ENCODE results near the gene LTBP1.
A peak's percentile ranks its signal among the peaks of the same experiment; 100 is the strongest.

LTBP1 gene

DNA sequence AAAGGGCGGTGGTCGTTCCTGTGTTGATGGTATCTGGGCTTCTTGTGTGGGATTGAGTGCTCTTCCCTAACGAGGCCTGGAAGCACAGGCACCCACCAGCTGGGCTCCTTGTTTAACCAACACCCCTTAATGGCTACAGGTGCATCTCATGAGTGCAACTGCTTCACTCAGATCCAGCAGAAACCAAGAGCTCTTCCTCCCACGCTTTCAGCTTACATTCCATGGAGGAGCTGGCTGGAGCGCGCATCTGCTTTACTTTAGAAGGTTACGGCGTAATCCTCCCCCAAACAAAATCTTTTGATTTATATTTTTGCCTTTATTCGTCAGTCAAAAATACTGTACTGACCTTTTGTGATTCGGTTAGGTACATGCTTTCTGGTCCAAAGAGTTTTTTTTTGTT is 174.7 kb downstream of the LTBP1 start:
- DNase-seq, result no peak

DNA sequence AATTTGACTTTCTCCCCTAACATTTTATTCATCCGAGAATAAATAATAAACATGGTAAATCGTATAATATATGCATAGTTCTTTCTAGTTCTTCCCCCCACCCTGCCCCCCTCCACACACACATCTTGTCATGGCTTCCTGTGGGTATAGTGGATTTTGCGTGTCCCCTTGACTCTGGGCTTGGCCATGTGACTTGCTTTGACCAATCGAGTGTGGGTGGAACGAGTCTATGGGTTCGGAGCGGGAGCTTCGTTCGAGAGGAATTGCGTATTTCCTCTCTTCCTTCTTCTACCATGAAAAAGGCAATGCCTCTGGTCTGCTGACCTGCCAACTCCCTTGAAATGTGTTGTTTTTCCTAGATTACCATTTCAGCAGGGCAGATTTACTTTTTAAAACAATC is 175.2 kb downstream of the LTBP1 start:
- DNase-seq, result no peak

DNA sequence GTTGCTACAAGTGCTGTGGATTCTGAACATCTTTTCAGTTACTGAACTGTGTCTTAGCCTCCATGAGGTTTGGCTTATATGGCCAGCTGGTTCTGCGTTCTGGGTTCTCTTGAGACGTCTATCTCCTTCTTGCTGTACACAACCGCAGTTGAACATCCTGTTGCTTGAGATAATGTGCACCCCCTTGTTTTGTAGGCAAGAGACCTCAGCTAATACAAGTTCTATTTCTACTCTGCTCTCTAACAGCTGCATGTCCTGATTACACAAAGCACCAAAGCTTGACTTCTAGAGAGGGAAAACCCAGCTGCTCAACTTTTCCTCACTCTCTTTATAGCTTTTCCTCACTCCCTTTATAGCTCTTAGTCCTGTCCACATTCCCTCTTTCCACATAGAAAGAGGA is 176.0 kb downstream of the LTBP1 start:
- no peak for DNase-seq

DNA sequence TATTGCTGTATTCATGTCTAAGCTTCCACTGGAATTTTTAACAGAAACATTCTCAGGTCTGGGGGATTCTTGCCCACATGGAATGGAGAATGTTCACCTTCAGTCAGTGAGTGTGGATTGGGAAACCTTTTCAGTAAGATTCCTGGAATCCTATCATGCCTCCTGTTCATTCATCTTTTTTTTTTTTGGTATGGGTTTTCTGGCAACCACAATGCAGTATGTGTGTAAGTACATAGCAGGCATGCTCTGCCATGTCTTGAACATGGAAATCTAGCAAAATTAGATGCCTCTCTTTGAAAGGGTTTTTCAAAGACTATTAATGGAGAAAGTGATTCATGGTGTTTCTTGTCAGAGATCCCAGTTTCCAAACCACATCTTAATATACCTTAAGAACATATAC is 176.5 kb downstream of the LTBP1 start:
- DNase-seq, result peak; percentile 28

DNA sequence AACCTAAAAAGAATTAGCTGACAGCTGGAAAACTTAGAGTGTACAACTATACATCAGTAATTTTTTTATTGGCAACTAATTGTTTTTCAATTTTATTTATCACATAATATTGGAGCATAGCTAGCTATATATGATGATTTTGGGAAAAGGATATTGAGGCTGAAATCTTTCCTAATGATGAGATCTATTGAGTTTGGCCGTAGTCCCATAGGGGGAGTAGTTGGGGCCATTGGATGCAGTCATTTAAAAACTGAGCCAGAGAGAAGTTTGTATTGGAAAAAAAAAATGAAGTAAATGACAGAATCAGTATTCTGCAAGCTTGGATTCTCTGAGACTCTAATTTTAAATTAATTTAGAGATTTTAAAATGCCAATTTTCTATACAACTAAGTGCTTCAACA is 179.8 kb downstream of the LTBP1 start:
- peak; percentile 20 for DNase-seq

DNA sequence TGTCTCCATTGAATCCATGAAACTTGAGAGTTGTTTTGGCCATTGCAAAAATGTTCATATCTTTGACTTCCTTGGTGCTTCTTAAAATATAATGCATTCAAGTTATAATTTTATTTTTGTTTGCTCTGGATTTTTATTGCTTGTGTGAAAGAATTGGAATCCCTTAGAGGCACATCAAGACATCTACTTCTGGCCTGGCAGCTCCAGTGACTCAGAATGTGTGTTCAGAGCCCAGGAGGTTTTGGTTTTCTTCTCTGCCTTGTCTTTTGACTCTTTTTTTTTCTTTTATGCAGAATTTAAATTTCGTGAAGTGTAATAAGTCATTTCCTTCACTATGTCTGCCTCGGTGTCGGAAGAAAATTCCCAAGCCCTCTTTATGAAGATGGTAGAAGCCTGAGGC is 180.2 kb downstream of the LTBP1 start:
- peak; percentile 69 for DNase-seq

DNA sequence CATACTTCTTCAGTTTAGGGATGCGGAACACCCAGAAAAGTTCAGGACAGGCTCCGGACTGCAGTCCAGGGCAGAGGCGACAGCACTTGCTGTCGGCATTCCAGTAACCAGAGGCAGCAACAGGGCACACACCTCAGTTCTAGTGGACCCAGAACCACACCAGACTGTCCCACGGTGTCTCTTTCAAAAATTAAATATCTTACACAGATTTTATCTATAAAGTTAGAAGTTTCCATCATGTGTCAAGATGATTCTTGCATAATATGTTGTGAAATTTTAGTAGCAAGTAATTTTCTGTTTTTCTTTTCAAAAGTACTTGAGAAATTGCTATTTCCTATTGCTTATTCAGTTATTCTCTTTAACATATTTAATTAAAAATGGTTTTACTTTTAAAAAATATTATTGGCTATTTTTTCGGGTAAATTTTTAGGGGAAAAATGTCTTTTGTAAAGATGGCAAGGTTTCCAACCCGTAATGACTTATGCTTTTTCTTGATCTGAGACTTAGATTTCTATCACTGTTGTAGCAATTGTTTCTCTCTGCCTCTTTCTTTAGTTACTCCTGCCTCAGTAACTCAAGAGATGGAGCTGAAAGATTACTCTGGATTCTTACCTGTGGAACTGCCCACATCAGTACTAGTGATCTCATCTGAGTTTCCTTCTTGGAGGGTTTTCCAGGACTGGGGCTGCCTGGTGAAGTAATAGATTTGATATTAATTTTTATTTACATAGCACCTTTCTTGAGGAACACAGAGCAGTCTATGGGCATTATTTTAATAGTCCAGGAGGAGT is 182.7 kb downstream of the LTBP1 start:
- DNase-seq, result no peak

DNA sequence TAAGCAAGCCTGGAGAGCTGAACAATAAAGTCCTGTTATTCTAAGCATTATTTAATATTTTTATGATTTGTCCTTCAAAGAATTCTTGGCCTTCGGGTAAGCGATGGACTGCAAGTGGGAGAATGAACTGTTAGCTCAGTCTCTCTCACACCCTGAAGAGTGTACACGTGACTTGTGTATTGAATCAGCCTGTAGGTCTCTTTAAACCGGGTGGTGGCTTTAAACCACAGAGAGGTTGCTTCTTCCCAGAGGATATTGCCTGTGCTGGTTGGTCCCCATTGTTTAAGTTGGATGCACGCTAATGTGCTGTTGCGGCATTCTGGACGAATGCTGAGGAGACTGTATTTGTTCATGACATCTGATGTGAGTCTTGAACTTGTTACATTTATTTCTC is 183.3 kb downstream of the LTBP1 start:
- DNase-seq, result peak; percentile 53

DNA sequence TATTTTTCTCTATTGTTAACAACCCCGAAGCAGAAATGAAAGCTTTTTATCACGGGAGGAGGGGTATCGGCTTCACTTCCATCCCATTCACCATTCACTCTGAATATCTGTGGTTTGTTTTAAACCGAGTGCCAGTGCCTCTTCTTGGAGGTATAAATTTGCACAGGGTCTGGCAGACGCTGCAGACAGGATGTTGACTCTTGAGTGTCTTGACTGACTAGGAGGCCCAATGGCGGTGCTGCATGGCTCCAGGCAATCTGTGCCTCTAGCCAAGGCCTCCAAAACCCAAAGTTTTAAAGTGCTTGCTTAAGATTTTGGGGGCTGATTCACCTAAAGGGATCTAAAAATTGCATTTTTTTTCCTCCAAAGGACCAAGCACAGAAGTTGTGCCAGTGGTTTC is 183.8 kb downstream of the LTBP1 start:
- peak; percentile 14 for DNase-seq

DNA sequence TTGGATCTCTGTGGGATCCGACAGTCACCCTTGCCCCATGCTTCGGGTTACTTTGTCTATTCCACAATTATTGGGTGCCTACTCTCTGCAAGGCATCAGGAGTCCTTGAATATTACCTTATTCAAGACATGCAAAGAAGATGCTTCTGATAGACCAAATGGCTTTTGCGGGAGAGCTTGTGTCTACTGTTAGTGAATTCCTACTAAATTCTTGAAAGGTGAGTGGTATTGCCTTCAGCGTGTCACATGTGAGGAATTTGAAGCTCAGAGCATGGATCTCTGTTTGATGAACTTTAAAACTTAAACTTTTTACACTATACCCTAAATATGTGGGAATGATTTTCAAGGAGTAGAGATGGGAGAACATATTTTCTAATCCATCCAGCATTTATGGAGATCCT is 184.4 kb downstream of the LTBP1 start:
- peak; percentile 67 for DNase-seq

DNA sequence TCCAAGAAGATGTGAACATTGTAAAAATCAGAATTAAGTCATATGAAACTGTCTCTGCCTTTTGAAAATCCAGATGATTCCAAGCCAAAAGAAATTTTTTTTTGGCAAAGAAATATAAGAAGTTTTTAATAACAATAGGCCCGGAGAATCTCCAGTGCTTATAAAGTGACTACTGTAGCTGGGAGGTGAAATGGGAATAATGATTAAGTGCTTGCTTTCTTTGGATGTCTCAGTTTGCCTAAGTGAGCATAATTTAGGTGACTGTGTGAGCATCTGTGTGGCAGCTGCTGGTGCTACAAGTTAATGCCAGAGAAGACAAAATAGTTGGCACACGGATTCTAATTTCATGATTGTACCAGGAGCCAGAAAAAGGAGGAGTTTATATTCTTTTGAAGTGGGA is 185.0 kb downstream of the LTBP1 start:
- DNase-seq, result no peak

DNA sequence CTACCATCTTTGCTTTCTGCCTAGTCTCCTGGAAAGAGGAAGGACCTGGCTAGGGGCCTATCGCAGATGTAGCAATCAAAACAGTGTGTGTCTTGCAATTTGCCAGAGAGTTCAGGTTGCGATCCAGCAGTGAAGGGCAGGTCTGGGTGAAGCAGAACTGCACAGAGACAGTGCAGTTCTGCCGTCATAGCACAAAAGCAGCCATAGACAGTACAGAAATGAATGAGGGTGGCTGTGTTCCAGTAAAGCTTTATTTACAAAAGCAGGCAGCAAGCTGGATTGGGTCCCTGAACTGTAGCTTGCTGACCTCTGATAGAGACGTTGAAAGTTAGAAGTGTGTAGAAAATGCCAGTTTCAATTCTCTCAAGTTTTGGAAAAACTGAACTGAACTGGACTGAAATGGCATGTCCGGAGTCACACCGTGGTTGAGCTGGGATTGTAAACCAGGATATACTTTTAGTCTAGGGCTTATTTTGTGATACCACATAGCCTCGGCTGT is 186.8 kb downstream of the LTBP1 start:
- DNase-seq, result no peak

DNA sequence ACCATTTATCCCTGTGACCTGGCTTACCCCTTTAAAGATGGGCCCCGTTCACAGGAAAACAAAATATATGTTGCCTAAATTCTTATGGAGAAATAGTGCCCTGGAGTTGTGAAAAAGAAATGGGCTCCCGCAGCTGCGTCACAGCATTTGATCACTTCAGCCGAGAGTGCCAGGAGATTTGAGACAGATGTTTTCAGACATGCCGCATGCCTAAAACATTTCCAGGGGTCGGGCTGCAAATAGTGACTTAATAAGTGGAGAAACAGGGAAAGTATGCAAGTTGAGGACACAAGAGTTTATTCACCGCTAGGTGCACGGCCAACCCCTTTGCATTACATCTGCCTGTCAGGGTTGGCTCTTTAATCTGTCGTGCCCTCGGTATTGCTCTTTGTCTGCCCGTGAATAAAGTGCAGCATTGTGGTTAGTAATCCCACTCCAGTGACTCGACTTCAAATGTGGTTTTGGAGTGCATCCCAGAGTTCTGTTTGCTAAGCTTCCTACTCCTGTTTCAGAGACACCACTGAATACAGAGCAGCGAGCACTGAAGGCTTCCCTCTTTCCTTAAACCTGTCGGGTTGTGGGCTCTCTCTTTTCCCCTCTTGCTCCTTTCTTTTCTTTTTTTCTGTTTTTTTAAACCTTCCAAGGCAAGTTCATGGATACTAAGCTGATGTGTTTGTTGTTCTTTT is 187.5 kb downstream of the LTBP1 start:
- DNase-seq, result peak; percentile 97

DNA sequence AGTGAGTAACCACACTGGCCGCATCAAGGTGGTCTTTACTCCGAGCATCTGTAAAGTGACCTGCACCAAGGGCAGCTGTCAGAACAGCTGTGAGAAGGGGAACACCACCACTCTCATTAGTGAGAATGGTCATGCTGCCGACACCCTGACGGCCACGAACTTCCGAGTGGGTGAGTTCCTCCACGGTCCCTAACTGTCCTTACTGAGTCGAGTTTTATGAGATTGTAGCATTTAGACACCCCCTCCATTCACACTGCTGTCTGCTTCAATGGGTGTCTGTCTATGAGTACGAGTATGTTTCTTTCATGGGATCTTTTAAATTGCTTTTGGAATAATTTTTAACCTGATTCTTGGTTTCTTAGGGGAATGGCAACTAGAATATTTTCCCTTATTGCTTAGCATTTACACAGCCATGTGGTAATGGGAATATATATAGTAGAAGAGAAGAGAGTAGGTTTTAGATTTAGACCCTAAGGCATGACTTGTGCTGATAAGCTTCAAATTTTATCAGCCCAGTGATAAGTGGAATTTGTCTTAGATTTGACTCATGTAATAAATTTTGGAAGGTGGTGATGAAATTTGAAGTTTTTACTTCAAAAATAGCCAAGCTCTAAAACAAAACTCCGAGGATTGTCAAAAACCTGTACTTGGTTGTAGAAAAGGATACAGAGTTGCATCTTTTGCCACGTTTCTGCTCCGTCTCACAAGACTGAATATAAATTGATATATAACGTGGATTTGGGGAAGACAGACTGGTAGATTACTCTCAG is 188.2 kb downstream of the LTBP1 start:
- DNase-seq, result peak; percentile 46

DNA sequence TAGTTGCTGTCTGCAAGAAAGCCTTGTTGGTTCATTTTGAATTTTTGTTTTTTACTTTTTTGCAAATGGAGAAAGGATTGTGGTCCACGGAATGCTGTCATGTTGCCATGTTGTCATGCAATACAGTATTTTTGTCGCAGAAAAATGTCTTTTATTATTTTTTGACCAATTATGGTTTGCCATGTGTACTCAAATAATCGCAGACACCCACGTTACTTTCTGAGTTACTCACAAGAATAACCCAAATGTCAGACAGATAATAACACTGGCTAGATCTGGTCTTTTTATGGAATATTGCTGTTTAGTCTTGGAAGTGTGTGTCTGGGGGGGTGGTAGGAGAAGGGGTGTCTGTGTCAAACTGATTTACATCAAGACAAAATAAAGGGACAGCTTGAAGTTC is 188.9 kb downstream of the LTBP1 start:
- DNase-seq, result peak; percentile 63

DNA sequence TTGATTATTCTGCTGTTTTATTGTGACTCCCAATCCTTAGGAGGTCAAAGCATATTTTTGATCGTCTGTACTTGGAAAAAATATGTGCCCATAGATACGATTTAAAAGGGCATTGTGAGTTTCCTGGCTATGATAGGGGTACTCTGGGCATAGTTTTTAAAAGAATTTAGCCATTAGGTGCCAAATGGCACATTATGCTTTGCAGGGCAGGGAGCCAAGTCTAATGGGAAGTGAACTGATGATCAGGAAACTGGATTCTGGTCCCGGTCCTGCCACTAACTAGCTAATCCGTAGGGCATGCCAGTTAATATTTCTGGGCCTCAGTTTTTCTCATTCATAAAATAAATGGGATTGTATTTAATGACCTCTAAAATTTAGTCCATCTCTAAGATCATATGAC is 189.3 kb downstream of the LTBP1 start:
- peak; percentile 16 for DNase-seq

DNA sequence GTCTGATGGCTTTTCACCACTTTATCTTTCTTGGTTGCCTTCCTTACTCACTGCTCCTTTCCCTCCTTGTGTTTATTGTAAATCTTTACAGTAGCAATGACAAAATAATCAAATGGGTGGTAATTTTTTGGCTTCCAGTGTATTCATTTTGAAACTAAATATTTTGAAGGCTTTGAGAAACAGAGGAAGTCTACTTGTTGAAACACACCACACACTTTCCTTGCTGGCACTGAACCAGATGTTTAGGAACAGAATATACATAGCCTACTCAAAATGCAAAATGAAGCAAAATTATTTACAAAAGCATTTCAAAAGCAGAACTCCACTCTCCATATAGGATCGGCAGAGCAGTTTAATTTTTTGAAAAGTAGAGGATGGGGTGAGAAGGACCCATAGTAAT is 189.8 kb downstream of the LTBP1 start:
- DNase-seq, result peak; percentile 19

DNA sequence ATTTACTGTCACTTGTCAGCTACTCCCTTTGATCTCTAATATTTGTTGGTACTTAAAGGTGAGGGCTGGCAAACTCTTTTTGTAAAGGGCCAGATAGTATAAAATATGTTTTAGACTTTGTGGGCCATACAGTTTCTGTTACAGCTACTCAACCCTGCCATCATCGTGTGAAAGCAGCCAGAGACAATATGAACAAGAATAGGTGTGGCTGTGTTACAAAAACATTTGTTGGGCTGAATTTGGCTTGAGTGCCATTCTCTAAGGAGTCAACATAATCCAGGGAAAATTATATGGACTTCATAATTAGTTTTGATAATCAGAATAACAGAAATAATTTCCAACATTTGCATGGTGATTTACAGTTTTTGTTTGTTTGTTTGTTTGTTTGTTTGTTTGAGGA is 190.6 kb downstream of the LTBP1 start:
- no peak for DNase-seq

DNA sequence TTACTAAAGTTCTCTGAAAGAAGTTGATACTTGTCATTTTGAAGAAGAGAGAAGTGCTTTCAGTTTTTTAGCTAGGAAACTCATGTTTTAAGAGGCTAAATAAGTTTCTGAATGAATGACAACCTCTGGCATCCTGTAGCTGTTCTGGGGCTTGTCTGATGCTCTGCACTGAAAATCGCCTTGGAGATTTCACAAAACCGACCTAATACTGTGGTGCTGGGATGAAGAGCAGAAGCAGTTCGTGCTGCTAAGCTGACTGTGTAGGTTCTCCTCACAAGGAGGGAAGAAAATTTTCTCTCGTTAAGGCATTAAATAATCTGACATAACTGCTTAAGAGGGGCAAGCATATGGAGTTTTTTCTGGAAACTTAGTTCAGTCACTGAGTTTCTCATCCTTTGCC is 193.2 kb downstream of the LTBP1 start:
- no peak for DNase-seq

DNA sequence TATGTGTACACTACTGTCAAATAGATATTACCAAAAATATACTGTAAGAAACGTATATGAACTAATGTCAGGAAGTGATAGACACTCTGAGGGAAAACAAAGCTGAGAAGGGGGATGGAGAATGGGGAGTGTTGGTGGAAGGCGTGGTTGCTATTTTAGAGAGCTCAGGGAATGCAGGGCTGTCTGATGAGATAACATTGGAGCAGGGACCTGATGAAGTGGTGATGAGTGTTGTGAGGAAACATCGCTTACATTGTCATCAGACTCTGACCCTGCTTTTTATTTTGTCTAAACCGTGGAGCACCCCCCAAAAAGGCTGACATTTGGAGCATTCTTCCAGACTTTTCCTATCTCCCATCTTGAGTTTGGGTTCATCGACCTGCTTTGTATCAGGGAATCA is 194.7 kb downstream of the LTBP1 start:
- DNase-seq, result peak; percentile 6

DNA sequence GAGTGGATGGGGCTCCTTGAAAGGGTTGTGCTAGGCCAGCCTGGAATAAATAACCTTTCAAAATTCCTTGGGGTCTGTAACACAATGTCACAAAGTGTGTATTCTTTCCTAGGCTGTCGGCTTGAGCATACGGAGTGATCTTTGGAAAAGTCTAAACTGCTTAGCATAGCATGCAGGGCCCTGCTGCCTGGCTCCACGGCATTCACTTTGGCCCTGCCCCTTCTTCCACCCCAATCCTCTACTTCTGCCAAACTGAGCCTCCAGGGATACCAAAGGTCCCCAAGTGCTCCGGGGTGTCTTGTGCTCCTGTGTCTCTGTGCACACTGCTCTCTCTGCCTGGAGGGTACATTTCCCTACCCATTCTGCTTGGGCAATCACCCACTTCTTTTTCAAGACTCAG is 196.1 kb downstream of the LTBP1 start:
- DNase-seq, result no peak

DNA sequence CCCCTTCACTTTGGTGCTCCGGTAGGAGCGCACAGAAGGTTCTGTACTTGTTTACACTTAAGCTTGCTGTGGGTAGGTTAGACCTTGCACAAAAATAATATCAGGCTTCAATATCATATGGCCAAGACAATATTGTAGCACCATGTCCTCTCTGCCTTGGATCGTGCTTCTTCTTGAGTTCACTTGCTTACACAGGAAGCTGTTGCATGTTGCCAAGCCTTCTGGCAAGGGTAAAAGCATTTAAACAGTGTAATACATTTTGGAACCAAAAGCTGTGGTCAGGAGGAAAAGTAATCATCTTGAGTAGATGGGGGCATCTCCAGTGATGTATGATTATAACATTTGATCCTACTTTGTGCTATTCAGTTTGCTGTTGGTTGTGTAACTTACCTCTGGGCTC is 197.5 kb downstream of the LTBP1 start:
- no peak for DNase-seq

DNA sequence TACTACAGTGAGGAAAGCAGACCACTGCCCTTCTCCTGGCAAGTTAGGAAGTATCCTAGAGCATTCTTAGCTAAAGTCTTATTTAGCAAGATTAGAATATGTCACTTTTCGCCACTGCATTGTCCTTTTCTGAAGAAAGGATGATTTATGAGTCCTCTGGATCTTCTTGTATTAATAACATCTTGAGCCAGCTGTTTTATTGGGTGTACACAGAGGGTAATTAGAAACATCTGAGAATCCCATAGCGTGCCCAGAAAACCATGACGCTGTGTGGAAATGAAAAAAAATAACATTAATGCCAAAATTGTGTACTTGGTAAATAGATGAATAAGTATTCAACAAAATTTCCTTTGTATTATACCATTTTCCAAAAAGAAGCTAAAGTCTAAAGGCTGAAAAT is 198.7 kb downstream of the LTBP1 start:
- DNase-seq, result peak; percentile 88

All from fibroblast of skin of scalp (primary cell).